IMR-90 (cell line): ENCODE data around the gene NUP98. TPM values are rescaled to one million over a fixed set of nuclear protein-coding genes. Genes with fewer than 3 reads are reported as not detected.

Experiments
- ATAC-seq: fragments of 200-7000 bp; cut with Tn5 transposase; 2 replicates; pipeline ENCODE4 v1.9.1; 2020; ENCODE audit warnings: low read depth, mild to moderate bottlenecking, moderate library complexity
- BruUV-seq: library from RNA; stranded (reverse); fragments of 400-500 nt; replicated peaks from 2 replicates; lab custom pipeline; 2021; lab: Mats Ljungman, UMichigan
- CTCF ChIA-PET: fragments of 300-600 bp; formaldehyde crosslinking; extraction: SDS; loops from one replicate; lab custom pipeline; 2021; ENCODE audit warnings: antibody characterized with exemption; lab: Yijun Ruan, JAX
- POLR2A ChIA-PET: fragments of 300-600 bp; sonication (Branson Sonifier 250); formaldehyde crosslinking; loops from one replicate; lab custom pipeline; 2022; ENCODE audit warnings: antibody characterized with exemption; ENCODE audit not compliant: unreplicated experiment; lab: Charles Lee
- DNase-seq: peaks from one replicate; pipeline ENCODE4 v3.0.0; 2013
- H2AFZ ChIP-seq: replicated peaks from 2 replicates; pipeline ENCODE3; 2013; ENCODE audit warnings: low read length, mild to moderate bottlenecking; ENCODE audit not compliant: poor library complexity
- H2AK5ac ChIP-seq: 2 replicates; pipeline ENCODE4 v1.6.1; 2013; ENCODE audit warnings: low read depth, low read length, inconsistent platforms
- H2AK9ac ChIP-seq: replicated peaks from 2 replicates; pipeline ENCODE3; 2013; ENCODE audit warnings: mild to moderate bottlenecking, low read depth, low read length, moderate library complexity; ENCODE audit not compliant: poor library complexity
- H2BK120ac ChIP-seq: 2 replicates; pipeline ENCODE4 v1.6.1; 2013; ENCODE audit warnings: low read depth, low read length, inconsistent platforms
- H2BK15ac ChIP-seq: 3 replicates; pipeline ENCODE4 v1.6.1; 2013; ENCODE audit warnings: low read depth, low read length, inconsistent platforms
- H2BK20ac ChIP-seq: 2 replicates; pipeline ENCODE4 v1.6.1; 2013; ENCODE audit warnings: low read depth, mild to moderate bottlenecking, inconsistent platforms, low read length, moderate library complexity
- H2BK5ac ChIP-seq: 2 replicates; pipeline ENCODE4 v1.6.1; 2013; ENCODE audit warnings: mild to moderate bottlenecking, low read depth, low read length, inconsistent platforms; ENCODE audit not compliant: poor library complexity, severe bottlenecking
- H3K14ac ChIP-seq: replicated peaks from 2 replicates; pipeline ENCODE4 v1.6.1; 2013; ENCODE audit warnings: low read depth, low read length, inconsistent platforms
- H3K18ac ChIP-seq: 2 replicates; pipeline ENCODE4 v1.6.1; 2013; ENCODE audit warnings: low read depth, low read length, control low read depth
- H3K23ac ChIP-seq: 2 replicates; pipeline ENCODE4 v1.6.1; 2013; ENCODE audit warnings: low read depth, low read length, inconsistent platforms
- H3K27ac ChIP-seq: 2 replicates; pipeline ENCODE4 v1.5.1; 2013; ENCODE audit warnings: mild to moderate bottlenecking, control low read depth, low read length; ENCODE audit not compliant: insufficient read depth
- H3K27me3 ChIP-seq: 2 replicates; pipeline ENCODE4 v1.6.1; 2013; ENCODE audit warnings: low read length; ENCODE audit not compliant: control insufficient read depth, insufficient read depth
- H3K36me3 ChIP-seq: 2 replicates; pipeline ENCODE4 v1.6.1; 2013; ENCODE audit warnings: low read length, mixed read lengths; ENCODE audit not compliant: control insufficient read depth, insufficient read depth
- H3K4ac ChIP-seq: 2 replicates; pipeline ENCODE4 v1.6.1; 2013; ENCODE audit warnings: low read depth, low read length, inconsistent platforms
- H3K4me1 ChIP-seq: 2 replicates; pipeline ENCODE4 v1.6.1; 2013; ENCODE audit warnings: low read length, mixed read lengths; ENCODE audit not compliant: control insufficient read depth, insufficient read depth
- H3K4me2 ChIP-seq: 2 replicates; pipeline ENCODE4 v1.6.1; 2013; ENCODE audit warnings: low read depth, mild to moderate bottlenecking, control low read depth, low read length, moderate library complexity
- H3K4me3 ChIP-seq: 2 replicates; pipeline ENCODE4 v1.5.1; 2013; ENCODE audit warnings: low read depth, mild to moderate bottlenecking, control low read depth, low read length, moderate library complexity; ENCODE audit not compliant: insufficient read depth
- H3K56ac ChIP-seq: 2 replicates; pipeline ENCODE4 v1.6.1; 2013; ENCODE audit warnings: low read length, inconsistent platforms; ENCODE audit not compliant: insufficient read depth; ENCODE audit errors: extremely low read depth
- H3K79me1 ChIP-seq, 2 experiments: 2 replicates each; pipeline ENCODE4 v1.6.1; 2013; ENCODE audit warnings: low read length in 2 of 2, inconsistent platforms in 1 of 2, low read depth in 1 of 2
- H3K9ac ChIP-seq: 2 replicates; pipeline ENCODE4 v1.6.1; 2013; ENCODE audit warnings: low read depth, low read length, control low read depth
- H3K9me1 ChIP-seq: 2 replicates; pipeline ENCODE4 v1.6.1; 2013; ENCODE audit warnings: low read length, inconsistent platforms; ENCODE audit not compliant: insufficient read depth
- H3K9me3 ChIP-seq: 2 replicates; pipeline ENCODE4 v1.6.1; 2013; ENCODE audit warnings: low read length; ENCODE audit not compliant: control insufficient read depth, insufficient read depth
- H4K20me1 ChIP-seq: 2 replicates; pipeline ENCODE4 v1.6.1; 2013; ENCODE audit warnings: low read length, inconsistent platforms; ENCODE audit not compliant: insufficient read depth
- H4K5ac ChIP-seq: 2 replicates; pipeline ENCODE4 v1.6.1; 2013; ENCODE audit warnings: mild to moderate bottlenecking, low read depth, low read length, control low read depth
- H4K8ac ChIP-seq, 2 experiments: 2 replicates each; pipeline ENCODE4 v1.6.1; 2013; ENCODE audit warnings: low read depth in 2 of 2, low read length in 2 of 2, control low read depth in 1 of 2, inconsistent platforms in 1 of 2
- H4K91ac ChIP-seq: 2 replicates; pipeline ENCODE4 v1.6.1; 2013; ENCODE audit warnings: low read depth, low read length, inconsistent platforms; ENCODE audit not compliant: insufficient read depth
- BHLHE40 ChIP-seq: fragments of 150-350 bp; IDR thresholded peaks from 2 replicates; pipeline ENCODE4 v1.6.1; 2016; ENCODE audit warnings: mild to moderate bottlenecking, low read depth, low read length
- CEBPB ChIP-seq: IDR thresholded peaks from 2 replicates; pipeline ENCODE4 v1.6.1; 2012; ENCODE audit warnings: low read depth, low read length, improper control_type of control experiment
- CHD1 ChIP-seq: IDR thresholded peaks from 2 replicates; pipeline ENCODE4 v1.6.1; 2012; ENCODE audit warnings: low read depth, low read length, improper control_type of control experiment
- CTCF ChIP-seq: conservative IDR thresholded peaks from 2 replicates; pipeline ENCODE4 v1.5.1; 2012; ENCODE audit warnings: mild to moderate bottlenecking, low read depth, low read length, improper control_type of control experiment
- FOS ChIP-seq: fragments of 150-350 bp; IDR thresholded peaks from 2 replicates; pipeline ENCODE4 v1.6.1; 2016; ENCODE audit warnings: low read depth, low read length
- MAFK ChIP-seq: IDR thresholded peaks from 2 replicates; pipeline ENCODE4 v1.6.1; 2012; ENCODE audit warnings: low read depth, low read length, improper control_type of control experiment
- MAZ ChIP-seq: IDR thresholded peaks from 2 replicates; pipeline ENCODE4 v1.6.1; 2012; ENCODE audit warnings: low read depth, mild to moderate bottlenecking, low read length, improper control_type of control experiment, moderate library complexity, borderline replicate concordance
- MXI1 ChIP-seq: IDR thresholded peaks from 2 replicates; pipeline ENCODE4 v1.6.1; 2012; ENCODE audit warnings: low read depth, mild to moderate bottlenecking, low read length, moderate library complexity, borderline replicate concordance
- NFE2L2 ChIP-seq: fragments of 150-350 bp; IDR thresholded peaks from 2 replicates; pipeline ENCODE4 v1.6.1; 2016; ENCODE audit warnings: low read depth, mild to moderate bottlenecking, low read length
- POLR2A ChIP-seq: IDR thresholded peaks from 2 replicates; pipeline ENCODE4 v1.6.1; 2012; ENCODE audit warnings: mild to moderate bottlenecking, low read depth, low read length
- RAD21 ChIP-seq: IDR thresholded peaks from 2 replicates; pipeline ENCODE4 v1.6.1; 2012; ENCODE audit warnings: low read length, improper control_type of control experiment
- RCOR1 ChIP-seq: IDR thresholded peaks from 2 replicates; pipeline ENCODE4 v1.6.1; 2012; ENCODE audit warnings: mild to moderate bottlenecking, low read length, improper control_type of control experiment; ENCODE audit not compliant: insufficient replicate concordance
- SMC3 ChIP-seq: fragments of 150-350 bp; IDR thresholded peaks from 2 replicates; pipeline ENCODE4 v1.6.1; 2016; ENCODE audit warnings: low read depth, mild to moderate bottlenecking, antibody characterized with exemption, low read length, moderate library complexity
- WGBS, 2 experiments: methylation state at CpG; one replicate each; pipeline versions ENCODE4 v1.1.5 to v1.1.7; 2013; ENCODE audit warnings: missing lambda C conversion rate in 2 of 2; ENCODE audit not compliant: insufficient read length in 1 of 2; ENCODE audit errors: extremely low coverage in 2 of 2; 5-methylcytosine and 5-hydroxymethylcytosine counted together
- dilution Hi-C: fragments of 300-500 bp; cut with HindIII; formaldehyde crosslinking; loops from one replicate; pipeline ENCODE4 v1.14.3; 2018; ENCODE audit warnings: low sequenced_read_pairs; ENCODE audit not compliant: unreplicated experiment
- in situ Hi-C: fragments of 300-500 bp; cut with MboI; formaldehyde crosslinking; loops from 3 replicates; pipeline ENCODE4 v1.14.3; 2019; ENCODE audit warnings: low sequenced_read_pairs, inconsistent platforms, mixed read lengths
- intact Hi-C: fragments of 100-400 bp; cut with micrococcal nuclease; formaldehyde crosslinking; loops from 2 replicates; pipeline ENCODE4 v1.10.0; 2022
- polyA plus RNA-seq, 3 experiments: library from polyadenylated mRNA; depleted of rRNA; stranded (reverse); fragments of >200 nt; gene quantifications; 2 replicates each; pipeline ENCODE4 v1.2.3, GENCODE V29; 2012; ENCODE audit warnings: low replicate concordance in 1 of 3
- total RNA-seq: library from RNA; depleted of rRNA; stranded (reverse); fragments of >200 nt; gene quantifications from 2 replicates; pipeline ENCODE4 v1.2.3, GENCODE V29; 2012
- TF ChIP-seq, protein P1 (sequence below): fragments of 150-350 bp; IDR thresholded peaks from 2 replicates; pipeline ENCODE4 v1.6.1; 2016; ENCODE audit warnings: low read depth, mild to moderate bottlenecking, low read length, moderate library complexity, borderline replicate concordance
- TF ChIP-seq, protein P2 (sequence below): fragments of 150-350 bp; IDR thresholded peaks from 2 replicates; pipeline ENCODE4 v1.6.1; 2017; ENCODE audit warnings: mild to moderate bottlenecking, antibody characterized with exemption, low read length, low read depth

NUP98 gene
- total and polyA plus RNA-seq, 2 of the 4 experiments (the other 2 are of a cell fraction) = 103 to 138 TPM

GRCh38 chr11:3831378-3832239 lies 34.3 kb upstream of the NUP98 start:
- H3K56ac ChIP-seq = no peak overlapping the region
- H4K91ac ChIP-seq = no peak overlapping the region
- ChIA-PET POLR2A (no interaction called here), CTCF (no interaction called here)
- H3K9ac ChIP-seq = no peak overlapping the region
- H2AFZ ChIP-seq = no peak overlapping the region
- H3K79me1 ChIP-seq = peaks cover 49 to 86% of the 10 kb centered on the region in 2 experiments
- H4K5ac ChIP-seq = no peak overlapping the region
- peak overlapping the region; percentile 23 for H2AK9ac ChIP-seq
- peaks cover 78% of the 10 kb centered on the region for H4K20me1 ChIP-seq
- no peak overlapping the region for H3K4ac ChIP-seq
- H2BK5ac ChIP-seq = no peak overlapping the region
- no peak overlapping the region for H2BK15ac ChIP-seq
- intact Hi-C loops = no loop called here
- no peak overlapping the region for H2AK5ac ChIP-seq
- no peak overlapping the region for H3K23ac ChIP-seq
- H3K4me1 ChIP-seq = peaks cover 7% of the 10 kb centered on the region; the same call in 1 of the 2 replicates
- H3K36me3 ChIP-seq = peaks cover 23% of the 10 kb centered on the region
- H3K4me2 ChIP-seq = no peak overlapping the region
- in situ Hi-C loops = no loop called here
- H3K4me3 ChIP-seq = no peak overlapping the region
- no peak overlapping the region for H3K14ac ChIP-seq
- no CpG with 5 or more reads among the region's 13 CpGs for WGBS, 2 experiments
- TF ChIP-seq BHLHE40 (no peak), CTCF (no peak), FOS (no peak), CHD1 (no peak), NFE2L2 (no peak), MAZ (no peak), MAFK (no peak), POLR2A (no peak), CEBPB (no peak), SMC3 (no peak), RCOR1 (no peak), MXI1 (no peak), RAD21 (no peak)
- TF ChIP-seq, protein P1, sequence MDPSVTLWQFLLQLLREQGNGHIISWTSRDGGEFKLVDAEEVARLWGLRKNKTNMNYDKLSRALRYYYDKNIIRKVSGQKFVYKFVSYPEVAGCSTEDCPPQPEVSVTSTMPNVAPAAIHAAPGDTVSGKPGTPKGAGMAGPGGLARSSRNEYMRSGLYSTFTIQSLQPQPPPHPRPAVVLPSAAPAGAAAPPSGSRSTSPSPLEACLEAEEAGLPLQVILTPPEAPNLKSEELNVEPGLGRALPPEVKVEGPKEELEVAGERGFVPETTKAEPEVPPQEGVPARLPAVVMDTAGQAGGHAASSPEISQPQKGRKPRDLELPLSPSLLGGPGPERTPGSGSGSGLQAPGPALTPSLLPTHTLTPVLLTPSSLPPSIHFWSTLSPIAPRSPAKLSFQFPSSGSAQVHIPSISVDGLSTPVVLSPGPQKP = no peak
- TF ChIP-seq, protein P2, sequence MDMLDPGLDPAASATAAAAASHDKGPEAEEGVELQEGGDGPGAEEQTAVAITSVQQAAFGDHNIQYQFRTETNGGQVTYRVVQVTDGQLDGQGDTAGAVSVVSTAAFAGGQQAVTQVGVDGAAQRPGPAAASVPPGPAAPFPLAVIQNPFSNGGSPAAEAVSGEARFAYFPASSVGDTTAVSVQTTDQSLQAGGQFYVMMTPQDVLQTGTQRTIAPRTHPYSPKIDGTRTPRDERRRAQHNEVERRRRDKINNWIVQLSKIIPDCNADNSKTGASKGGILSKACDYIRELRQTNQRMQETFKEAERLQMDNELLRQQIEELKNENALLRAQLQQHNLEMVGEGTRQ = no peak
- dilution Hi-C loops = no loop called here
- H3K9me1 ChIP-seq = peaks cover 42% of the 10 kb centered on the region
- no peak overlapping the region for H2BK20ac ChIP-seq
- no peaks in the 10 kb centered on the region for H3K9me3 ChIP-seq
- H3K27ac ChIP-seq = no peak overlapping the region
- no TSS peak for BruUV-seq
- no peak overlapping the region for H3K18ac ChIP-seq
- no peak overlapping the region for H4K8ac ChIP-seq
- DNase-seq = no peak
- ATAC-seq = 0 out of 2 replicates have a peak, but pooled peaks have one; percentile 40
- no peaks in the 10 kb centered on the region for H3K27me3 ChIP-seq
- H2BK120ac ChIP-seq = no peak overlapping the region
